Epidermal melanocyte (primary cell): ENCODE data around the gene SCN2A.
"Not testable (repeated sequence)": the region's sequence is repeated elsewhere in the genome, so short reads cannot be mapped to it uniquely, and the experiment has no call there.

Experiments used
- DNase-seq: peaks from one replicate; pipeline ENCODE4 v3.0.0; 2011; ENCODE audit warnings: low spot score; ENCODE audit not compliant: insufficient read length

Gene SCN2A

GRCh38 chr2:165251366-165251765 lies 12.2 kb downstream of the SCN2A start:
- DNase-seq = no peak

GRCh38 chr2:165253178-165253577 lies 14.0 kb downstream of the SCN2A start:
- no peak for DNase-seq

GRCh38 chr2:165256618-165257017 lies 17.4 kb downstream of the SCN2A start:
- DNase-seq = no peak

GRCh38 chr2:165260347-165260746 lies 21.1 kb downstream of the SCN2A start:
- not testable (repeated sequence) for DNase-seq

- no peak for DNase-seq
Measured at GRCh38 chr2:165268754-165269153, 29.5 kb downstream of the SCN2A start.

GRCh38 chr2:165273176-165273575 lies 34.0 kb downstream of the SCN2A start:
- no peak for DNase-seq

GRCh38 chr2:165274698-165275097 lies 35.5 kb downstream of the SCN2A start:
- no peak for DNase-seq

GRCh38 chr2:165275932-165276331 lies 36.7 kb downstream of the SCN2A start:
- no peak for DNase-seq

- no peak for DNase-seq
Measured at GRCh38 chr2:165277295-165277694, 38.1 kb downstream of the SCN2A start.

- DNase-seq = no peak
Measured at GRCh38 chr2:165277860-165278656, 38.8 kb downstream of the SCN2A start.

GRCh38 chr2:165280356-165280755 lies 41.1 kb downstream of the SCN2A start:
- no peak for DNase-seq

- DNase-seq = no peak
Measured at GRCh38 chr2:165281387-165281786, 42.2 kb downstream of the SCN2A start.

- no peak for DNase-seq
Measured at GRCh38 chr2:165283342-165283741, 44.1 kb downstream of the SCN2A start.

- no peak for DNase-seq
Measured at GRCh38 chr2:165287094-165287778, 48.0 kb downstream of the SCN2A start.

GRCh38 chr2:165289069-165289468 lies 49.9 kb downstream of the SCN2A start:
- no peak for DNase-seq

GRCh38 chr2:165293440-165294420 lies 54.5 kb downstream of the SCN2A start:
- peak; percentile 71 for DNase-seq

GRCh38 chr2:165294912-165295311 lies 55.7 kb downstream of the SCN2A start:
- DNase-seq = no peak

GRCh38 chr2:165295643-165296042 lies 56.4 kb downstream of the SCN2A start:
- no peak for DNase-seq

- no peak for DNase-seq
Measured at GRCh38 chr2:165305391-165306096, 66.3 kb downstream of the SCN2A start.

- DNase-seq = no peak
Measured at GRCh38 chr2:165307317-165307716, 68.1 kb downstream of the SCN2A start.

- DNase-seq = no peak
Measured at GRCh38 chr2:165311949-165312348, 72.7 kb downstream of the SCN2A start.
